Endothelial cell of umbilical vein (primary cell): ENCODE data around the gene ZRSR2. TPM values are rescaled to one million over a fixed set of nuclear protein-coding genes. Genes with fewer than 3 reads are reported as not detected.

Source experiments
- BruUV-seq: library from RNA; stranded (reverse); fragments of 400-500 nt; replicated peaks from 2 replicates; lab custom pipeline; 2021; lab: Mats Ljungman, UMichigan
- CTCF ChIA-PET: fragments of 300-600, 350-600 bp; sonication (Branson Sonifier 250); formaldehyde crosslinking; loops from one replicate; lab custom pipeline; 2021; ENCODE audit warnings: antibody characterized with exemption, inconsistent platforms; lab: Charles Lee
- POLR2A ChIA-PET: fragments of 300-600, 350-600 bp; sonication (Branson Sonifier 250); formaldehyde crosslinking; loops from one replicate; lab custom pipeline; 2021; ENCODE audit warnings: antibody characterized with exemption, inconsistent platforms; lab: Charles Lee
- DNase-seq: peaks from one replicate; pipeline ENCODE4 v3.0.0-alpha.2; 2011; ENCODE audit warnings: low read depth, low spot score
- FAIRE-seq: peaks from 2 replicates; lab custom pipeline; 2011; peaks lifted over from hg19 to GRCh38; lab: Jason Lieb, UNC
- H2AFZ ChIP-seq: 2 replicates; pipeline ENCODE4 v1.6.0; 2012; ENCODE audit warnings: low read depth, low read length, control low read depth, inconsistent platforms
- H3K27ac ChIP-seq: 2 replicates; pipeline ENCODE4 v1.5.1; 2011; ENCODE audit warnings: low read depth, mild to moderate bottlenecking, control low read depth, low read length, moderate library complexity; ENCODE audit not compliant: insufficient read depth
- H3K27me3 ChIP-seq, 2 experiments: 2 replicates each; pipeline versions ENCODE4 v1.6.0 to v1.6.1; 2011; ENCODE audit warnings: low read length in 2 of 2, mixed read lengths in 1 of 2; ENCODE audit not compliant: control insufficient read depth in 2 of 2, insufficient read depth in 2 of 2
- H3K36me3 ChIP-seq, 2 experiments: 2 replicates in 1 of 2; 3 replicates in 1 of 2; pipeline ENCODE4 v1.5.1; 2011; ENCODE audit warnings: low read length in 2 of 2, mild to moderate bottlenecking in 1 of 2, moderate library complexity in 1 of 2; ENCODE audit not compliant: control insufficient read depth in 2 of 2, insufficient read depth in 2 of 2; ENCODE audit errors: extremely low read depth in 1 of 2
- H3K4me1 ChIP-seq: 3 replicates; pipeline ENCODE4 v1.5.1; 2011; ENCODE audit warnings: mild to moderate bottlenecking, low read length; ENCODE audit not compliant: control insufficient read depth, insufficient read depth; ENCODE audit errors: extremely low read depth
- H3K4me2 ChIP-seq: 2 replicates; pipeline ENCODE4 v1.6.1; 2011; ENCODE audit warnings: low read length, control low read depth, mixed read lengths; ENCODE audit not compliant: insufficient read depth
- H3K4me3 ChIP-seq, 3 experiments: fragments of 200-600 bp in 1 of 3; sonication (generic), shearing (Covaris generic) in 1 of 3; replicated peaks in 1 of 3; 2 replicates each; pipeline ENCODE4 v1.5.1; 2011 to 2016; ENCODE audit warnings: control low read depth in 3 of 3, low read length in 3 of 3, mild to moderate bottlenecking in 2 of 3, inconsistent platforms in 1 of 3, low read depth in 1 of 3, moderate library complexity in 1 of 3; ENCODE audit not compliant: insufficient read depth in 1 of 3
- H3K79me2 ChIP-seq: 2 replicates; pipeline ENCODE4 v1.6.0; 2012; ENCODE audit warnings: low read length, inconsistent platforms; ENCODE audit not compliant: control insufficient read depth, insufficient read depth
- H3K9ac ChIP-seq: replicated peaks from 2 replicates; pipeline ENCODE3; 2011; ENCODE audit warnings: low read length, control low read depth; ENCODE audit not compliant: insufficient read depth; ENCODE audit errors: extremely low read depth
- H3K9me1 ChIP-seq: replicated peaks from 3 replicates; pipeline ENCODE4 v1.6.0; 2011; ENCODE audit warnings: mild to moderate bottlenecking, low read length; ENCODE audit not compliant: control insufficient read depth, insufficient read depth; ENCODE audit errors: extremely low read depth
- H3K9me3 ChIP-seq: replicated peaks from 2 replicates; pipeline ENCODE4 v1.5.1; 2012; ENCODE audit warnings: low read length, inconsistent platforms; ENCODE audit not compliant: control insufficient read depth, insufficient read depth
- H4K20me1 ChIP-seq: replicated peaks from 2 replicates; pipeline ENCODE3; 2011; ENCODE audit warnings: mild to moderate bottlenecking, low read length; ENCODE audit not compliant: control insufficient read depth, insufficient read depth; ENCODE audit errors: extremely low read depth
- EZH2 ChIP-seq: IDR thresholded peaks from 2 replicates; pipeline ENCODE4 v1.6.1; 2012; ENCODE audit warnings: borderline replicate concordance, low read depth, mild to moderate bottlenecking, moderate library complexity, low read length, inconsistent platforms; ENCODE audit not compliant: severe bottlenecking
- FOS ChIP-seq: IDR thresholded peaks from 2 replicates; pipeline ENCODE4 v1.6.1; 2011; ENCODE audit warnings: mild to moderate bottlenecking, low read length, moderate library complexity, borderline replicate concordance; ENCODE audit not compliant: insufficient read depth
- GATA2 ChIP-seq: IDR thresholded peaks from 2 replicates; pipeline ENCODE4 v1.7.0; 2011; ENCODE audit warnings: low read depth, mild to moderate bottlenecking, moderate library complexity, mixed read lengths, low read length; ENCODE audit not compliant: insufficient read length, insufficient read depth
- POLR2A ChIP-seq: IDR thresholded peaks from 2 replicates; pipeline ENCODE4 v1.6.1; 2012; ENCODE audit warnings: low read depth, mild to moderate bottlenecking, control low read depth, low read length
- POLR2AphosphoS5 ChIP-seq: IDR thresholded peaks from 2 replicates; pipeline ENCODE4 v1.6.1; 2012; ENCODE audit warnings: low read depth, mild to moderate bottlenecking, control low read depth, low read length, moderate library complexity; ENCODE audit not compliant: insufficient read depth
- dilution Hi-C: fragments of 300-500 bp; cut with MboI; formaldehyde crosslinking; loops from one replicate; pipeline ENCODE4 v1.15.0; 2019; ENCODE audit warnings: low sequenced_read_pairs; ENCODE audit not compliant: extremely low pct_ligation_motif_present
- intact Hi-C: fragments of 100-400 bp; cut with micrococcal nuclease; formaldehyde crosslinking; loops from one replicate; pipeline ENCODE4 v1.10.0; 2022
- polyA plus RNA-seq, 4 experiments: library from polyadenylated mRNA; depleted of rRNA in 3 of 4; stranded (reverse) in 3 of 4; unstranded in 1 of 4; fragments of >200 nt; gene quantifications; 2 replicates each; pipeline versions ENCODE4 v1.2.1 to v1.2.3, GENCODE V29; 2011 to 2012; ENCODE audit warnings: missing spikeins in 1 of 4
- total RNA-seq: library from RNA; stranded (reverse); gene quantifications from 2 replicates; pipeline ENCODE4 v1.2.3, GENCODE V29; 2021

The ZRSR2 gene
- total and polyA plus RNA-seq, 2 donors (not counting 3 experiments of a cell fraction or from before 2014, with no cell fraction given): 3.3 to 8.1 TPM

GRCh38 chrX:15747626-15748173 is 42.6 kb upstream of the ZRSR2 start:
- ChIA-PET POLR2A (no interaction called here), CTCF (no interaction called here)
- Histone ChIP-seq H3K4me3 (no peak overlapping the region), H3K27me3 (no peaks in the 10 kb centered on the region), H3K9ac (no peak overlapping the region), H3K4me2 (no peak overlapping the region), H3K36me3 (no peaks in the 10 kb centered on the region), H3K9me3 (no peaks in the 10 kb centered on the region), H4K20me1 (no peaks in the 10 kb centered on the region), H2AFZ (no peak overlapping the region), H3K4me1 (peaks cover 7% of the 10 kb centered on the region), H3K9me1 (no peaks in the 10 kb centered on the region), H3K27ac (no peak overlapping the region), H3K79me2 (no peaks in the 10 kb centered on the region)
- TF ChIP-seq POLR2A (no peak), GATA2 (no peak)
- dilution Hi-C loops: no loop called here
- no TSS peak for BruUV-seq
- DNase-seq (no peak), FAIRE-seq (no peak)
- intact Hi-C loops: no loop called here

GRCh38 chrX:15748841-15749240 is 41.4 kb upstream of the ZRSR2 start:
- intact Hi-C loops (no loop called here), dilution Hi-C loops (no loop called here)
- Histone ChIP-seq H3K9me3 (no peaks in the 10 kb centered on the region), H3K36me3 (no peaks in the 10 kb centered on the region), H3K9me1 (no peaks in the 10 kb centered on the region), H4K20me1 (no peaks in the 10 kb centered on the region), H3K4me2 (no peak overlapping the region), H3K9ac (no peak overlapping the region), H3K4me1 (peaks cover 7% of the 10 kb centered on the region), H3K4me3 (no peak overlapping the region), H3K79me2 (no peaks in the 10 kb centered on the region), H2AFZ (no peak overlapping the region), H3K27me3 (no peaks in the 10 kb centered on the region), H3K27ac (no peak overlapping the region)
- POLR2A ChIA-PET: no interaction called here
- DNase-seq (no peak), FAIRE-seq (no peak)
- CTCF ChIA-PET: interaction anchor here (1.2 kb wide), 1 partner anchor 11 kb away, joined by 3 read pairs; the partner anchor contains the start of gene CA5B
- TF ChIP-seq EZH2 (no peak), FOS (no peak), POLR2AphosphoS5 (no peak), GATA2 (no peak)
- BruUV-seq: no TSS peak
